ENCODE data around the gene TNIK. TPM values are rescaled to one million over a fixed set of nuclear protein-coding genes. Genes with fewer than 3 reads are reported as not detected.

TNIK gene
- total and polyA plus RNA-seq, 4 donors = 3.7 to 9.8 (median 5.2) TPM

DNA sequence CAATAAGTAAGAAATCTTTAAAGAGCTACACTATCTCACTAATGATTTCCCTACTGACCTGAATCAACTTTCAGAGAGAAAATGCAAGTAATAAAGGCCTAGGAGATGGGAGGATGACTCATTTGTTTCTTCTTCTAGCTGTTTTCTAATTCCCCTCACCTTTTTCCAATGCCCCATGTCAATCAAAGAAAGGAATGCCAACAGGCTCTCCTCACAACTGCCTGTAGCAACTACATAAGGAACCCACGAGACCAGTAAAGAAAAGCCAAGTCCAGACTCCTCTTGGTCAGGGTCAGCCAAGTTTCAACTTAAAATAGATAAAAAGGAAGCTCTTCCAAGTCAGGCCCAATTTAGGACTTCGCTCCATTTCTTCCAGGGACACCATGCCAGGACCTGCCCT is 201.9 kb downstream of the TNIK start:
- Histone ChIP-seq H3K9me3 (ENCODE audit: control insufficient read depth in 4 of 4, low read length in 3 of 4) (no peaks in the 10 kb centered on the region), H3K27me3 (ENCODE audit: control insufficient read depth in 4 of 4, insufficient read depth in 4 of 4, low read length in 3 of 4) (no peaks in the 10 kb centered on the region), H3K9ac (ENCODE audit: low read depth in 1 of 2, low read length in 2 of 2) (no peak overlapping the region), H3K36me3 (ENCODE audit: control insufficient read depth in 4 of 4, insufficient read depth in 3 of 4, low read depth in 1 of 4, low read length in 3 of 4) (no peaks in the 10 kb centered on the region), H3K4me1 (ENCODE audit: control insufficient read depth in 4 of 4, insufficient read depth in 4 of 4, low read length in 3 of 4) (peaks cover 0 to 1% (median 0%) of the 10 kb centered on the region in 4 donors), H3K27ac (ENCODE audit: low read depth in 1 of 2, low read length in 2 of 2) (no peak overlapping the region), H3K4me3 (ENCODE audit: low read depth in 1 of 3, low read length in 3 of 3) (no peak overlapping the region)
- 81% methylated on average over 2 of the region's 2 CpGs for WGBS
- TF ChIP-seq NR2F2 (IDR thresholded peaks at IDR 0.05) (no peak), TAF1 (conservative IDR thresholded peaks at IDR 0.05) (no peak), RXRA (IDR thresholded peaks at IDR 0.05) (no peak), SP1 (IDR thresholded peaks at IDR 0.05) (no peak), RAD21 (IDR thresholded peaks at IDR 0.05) (no peak), EGR1 (IDR thresholded peaks at IDR 0.05; ENCODE audit: low read depth in 2 of 2) (no peak), HNF4G (IDR thresholded peaks at IDR 0.05) (no peak), JUND (IDR thresholded peaks at IDR 0.05) (no peak)
- TF ChIP-seq, protein P1, sequence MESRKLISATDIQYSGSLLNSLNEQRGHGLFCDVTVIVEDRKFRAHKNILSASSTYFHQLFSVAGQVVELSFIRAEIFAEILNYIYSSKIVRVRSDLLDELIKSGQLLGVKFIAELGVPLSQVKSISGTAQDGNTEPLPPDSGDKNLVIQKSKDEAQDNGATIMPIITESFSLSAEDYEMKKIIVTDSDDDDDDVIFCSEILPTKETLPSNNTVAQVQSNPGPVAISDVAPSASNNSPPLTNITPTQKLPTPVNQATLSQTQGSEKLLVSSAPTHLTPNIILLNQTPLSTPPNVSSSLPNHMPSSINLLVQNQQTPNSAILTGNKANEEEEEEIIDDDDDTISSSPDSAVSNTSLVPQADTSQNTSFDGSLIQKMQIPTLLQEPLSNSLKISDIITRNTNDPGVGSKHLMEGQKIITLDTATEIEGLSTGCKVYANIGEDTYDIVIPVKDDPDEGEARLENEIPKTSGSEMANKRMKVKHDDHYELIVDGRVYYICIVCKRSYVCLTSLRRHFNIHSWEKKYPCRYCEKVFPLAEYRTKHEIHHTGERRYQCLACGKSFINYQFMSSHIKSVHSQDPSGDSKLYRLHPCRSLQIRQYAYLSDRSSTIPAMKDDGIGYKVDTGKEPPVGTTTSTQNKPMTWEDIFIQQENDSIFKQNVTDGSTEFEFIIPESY (IDR thresholded peaks at IDR 0.05) = no peak
- TF ChIP-seq, protein P2, sequence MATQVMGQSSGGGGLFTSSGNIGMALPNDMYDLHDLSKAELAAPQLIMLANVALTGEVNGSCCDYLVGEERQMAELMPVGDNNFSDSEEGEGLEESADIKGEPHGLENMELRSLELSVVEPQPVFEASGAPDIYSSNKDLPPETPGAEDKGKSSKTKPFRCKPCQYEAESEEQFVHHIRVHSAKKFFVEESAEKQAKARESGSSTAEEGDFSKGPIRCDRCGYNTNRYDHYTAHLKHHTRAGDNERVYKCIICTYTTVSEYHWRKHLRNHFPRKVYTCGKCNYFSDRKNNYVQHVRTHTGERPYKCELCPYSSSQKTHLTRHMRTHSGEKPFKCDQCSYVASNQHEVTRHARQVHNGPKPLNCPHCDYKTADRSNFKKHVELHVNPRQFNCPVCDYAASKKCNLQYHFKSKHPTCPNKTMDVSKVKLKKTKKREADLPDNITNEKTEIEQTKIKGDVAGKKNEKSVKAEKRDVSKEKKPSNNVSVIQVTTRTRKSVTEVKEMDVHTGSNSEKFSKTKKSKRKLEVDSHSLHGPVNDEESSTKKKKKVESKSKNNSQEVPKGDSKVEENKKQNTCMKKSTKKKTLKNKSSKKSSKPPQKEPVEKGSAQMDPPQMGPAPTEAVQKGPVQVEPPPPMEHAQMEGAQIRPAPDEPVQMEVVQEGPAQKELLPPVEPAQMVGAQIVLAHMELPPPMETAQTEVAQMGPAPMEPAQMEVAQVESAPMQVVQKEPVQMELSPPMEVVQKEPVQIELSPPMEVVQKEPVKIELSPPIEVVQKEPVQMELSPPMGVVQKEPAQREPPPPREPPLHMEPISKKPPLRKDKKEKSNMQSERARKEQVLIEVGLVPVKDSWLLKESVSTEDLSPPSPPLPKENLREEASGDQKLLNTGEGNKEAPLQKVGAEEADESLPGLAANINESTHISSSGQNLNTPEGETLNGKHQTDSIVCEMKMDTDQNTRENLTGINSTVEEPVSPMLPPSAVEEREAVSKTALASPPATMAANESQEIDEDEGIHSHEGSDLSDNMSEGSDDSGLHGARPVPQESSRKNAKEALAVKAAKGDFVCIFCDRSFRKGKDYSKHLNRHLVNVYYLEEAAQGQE (IDR thresholded peaks at IDR 0.05) = no peak
- no peak for DNase-seq (ENCODE audit: low spot score)

DNA sequence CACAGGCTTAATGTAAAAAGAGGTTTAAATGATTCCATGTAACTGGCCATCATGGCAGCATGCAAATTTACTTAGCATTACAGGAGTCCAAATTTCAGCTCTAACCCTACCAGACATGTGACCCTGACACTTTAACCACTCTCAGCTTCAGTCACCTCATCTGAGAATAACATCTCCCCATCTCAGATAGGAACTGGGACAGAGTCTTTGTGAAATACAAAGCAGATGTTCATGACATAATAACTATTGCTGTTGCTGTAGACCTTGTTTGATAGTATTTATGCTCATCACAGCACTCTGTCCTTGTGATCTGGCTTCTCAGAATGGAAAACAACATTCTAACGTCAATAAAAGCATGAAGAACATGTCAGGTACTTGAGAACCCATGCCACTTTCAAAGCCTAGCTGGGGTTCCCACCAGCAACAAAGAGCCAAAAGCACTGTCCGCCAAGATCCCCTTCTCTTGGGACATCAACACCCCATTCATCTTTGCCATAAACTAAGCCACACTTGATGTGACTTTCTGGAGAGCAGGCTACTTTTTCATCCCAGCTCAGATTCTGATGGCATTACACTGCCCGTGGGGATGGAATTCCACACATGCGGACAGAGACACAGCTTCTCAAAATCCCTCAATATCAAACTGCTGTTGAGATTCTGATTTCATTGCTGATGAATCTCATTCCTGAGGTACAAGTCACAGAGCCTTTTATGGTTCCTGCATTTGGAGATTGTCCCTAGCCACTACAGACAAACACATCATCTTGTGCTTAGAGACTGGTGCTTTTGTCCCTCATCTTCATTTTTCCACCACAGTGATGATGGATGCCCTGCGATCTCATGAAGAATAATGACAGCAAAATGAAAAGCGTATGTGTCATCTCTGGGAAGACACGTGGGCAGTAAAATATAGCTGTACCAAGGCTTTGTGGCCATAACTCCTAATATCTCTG is 202.7 kb downstream of the TNIK start:
- no peak overlapping the region for H3K4me3 ChIP-seq (ENCODE audit: low read depth in 1 of 3, low read length in 3 of 3)
- WGBS = 93% methylated on average over 7 of the region's 7 CpGs
- TF ChIP-seq, protein P1 (IDR thresholded peaks at IDR 0.05) = no peak
- TF ChIP-seq MAX (IDR thresholded peaks at IDR 0.05) (no peak), FOXA2 (IDR thresholded peaks at IDR 0.05) (no peak), FOXA1 (IDR thresholded peaks at IDR 0.05) (no peak), RXRA (IDR thresholded peaks at IDR 0.05) (no peak), TAF1 (conservative IDR thresholded peaks at IDR 0.05) (no peak), EGR1 (IDR thresholded peaks at IDR 0.05; ENCODE audit: low read depth in 2 of 2) (no peak), HNF4G (IDR thresholded peaks at IDR 0.05) (no peak), NR2F2 (IDR thresholded peaks at IDR 0.05) (no peak), HNF4A (conservative IDR thresholded peaks at IDR 0.05) (no peak), JUND (IDR thresholded peaks at IDR 0.05) (no peak), CTCF (IDR thresholded peaks at IDR 0.05; ENCODE audit: low read depth, low read length, missing input control) (no peak), SP1 (IDR thresholded peaks at IDR 0.05) (no peak), YY1 (IDR thresholded peaks at IDR 0.05) (no peak)
- no peaks in the 10 kb centered on the region for H3K9me3 ChIP-seq (ENCODE audit: control insufficient read depth in 4 of 4, low read length in 3 of 4)
- DNase-seq (ENCODE audit: low spot score) = no peak
- no peak overlapping the region for H3K27ac ChIP-seq (ENCODE audit: low read depth in 1 of 2, low read length in 2 of 2)
- H3K27me3 ChIP-seq (ENCODE audit: control insufficient read depth in 4 of 4, insufficient read depth in 4 of 4, low read length in 3 of 4) = no peaks in the 10 kb centered on the region
- H3K4me1 ChIP-seq (ENCODE audit: control insufficient read depth in 4 of 4, insufficient read depth in 4 of 4, low read length in 3 of 4) = peaks cover 0 to 1% (median 0%) of the 10 kb centered on the region in 4 donors
- no peak overlapping the region for H3K9ac ChIP-seq (ENCODE audit: low read depth in 1 of 2, low read length in 2 of 2)
- H3K36me3 ChIP-seq (ENCODE audit: control insufficient read depth in 4 of 4, insufficient read depth in 3 of 4, low read depth in 1 of 4, low read length in 3 of 4) = no peaks in the 10 kb centered on the region
